Esophagus mucosa (tissue), 1 donor: Measurements from ENCODE around the gene SSPN. TPM values are rescaled to one million over a fixed set of nuclear protein-coding genes. Genes with fewer than 3 reads are reported as not detected.

Experiments
- ATAC-seq: fragments of 200-7000 bp; cut with Tn5 transposase; one replicate; pipeline ENCODE4 v1.9.1; 2020
- total RNA-seq: library from RNA; stranded (reverse); gene quantifications from one replicate; pipeline ENCODE4 v1.2.4, GENCODE V29; 2023
- donor health status: DM: yes; HTN: yes; CAD: no.

SSPN gene
- total RNA-seq, 1 donor from 2014 or later, result 1.4 TPM

DNA sequence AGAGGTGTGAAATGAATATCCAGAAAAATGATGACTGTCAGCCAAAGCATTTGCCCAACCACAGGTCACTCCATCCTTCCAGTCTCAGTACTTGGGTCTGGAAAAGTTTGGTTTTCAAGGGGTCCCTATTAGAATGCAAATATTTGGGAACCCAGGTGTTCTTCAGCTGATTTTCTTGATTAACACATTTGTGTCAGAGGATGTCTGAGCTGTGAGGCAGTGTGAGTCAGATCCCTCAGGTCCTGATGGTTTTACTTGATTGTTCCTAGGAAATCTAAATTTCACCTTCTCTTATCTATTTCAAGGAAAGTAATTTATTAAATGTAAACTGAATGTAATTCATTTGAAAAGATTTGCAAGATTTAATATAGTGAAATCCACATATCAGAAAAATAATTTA is 71.5 kb downstream of the SSPN start:
- ATAC-seq, result no peak

DNA sequence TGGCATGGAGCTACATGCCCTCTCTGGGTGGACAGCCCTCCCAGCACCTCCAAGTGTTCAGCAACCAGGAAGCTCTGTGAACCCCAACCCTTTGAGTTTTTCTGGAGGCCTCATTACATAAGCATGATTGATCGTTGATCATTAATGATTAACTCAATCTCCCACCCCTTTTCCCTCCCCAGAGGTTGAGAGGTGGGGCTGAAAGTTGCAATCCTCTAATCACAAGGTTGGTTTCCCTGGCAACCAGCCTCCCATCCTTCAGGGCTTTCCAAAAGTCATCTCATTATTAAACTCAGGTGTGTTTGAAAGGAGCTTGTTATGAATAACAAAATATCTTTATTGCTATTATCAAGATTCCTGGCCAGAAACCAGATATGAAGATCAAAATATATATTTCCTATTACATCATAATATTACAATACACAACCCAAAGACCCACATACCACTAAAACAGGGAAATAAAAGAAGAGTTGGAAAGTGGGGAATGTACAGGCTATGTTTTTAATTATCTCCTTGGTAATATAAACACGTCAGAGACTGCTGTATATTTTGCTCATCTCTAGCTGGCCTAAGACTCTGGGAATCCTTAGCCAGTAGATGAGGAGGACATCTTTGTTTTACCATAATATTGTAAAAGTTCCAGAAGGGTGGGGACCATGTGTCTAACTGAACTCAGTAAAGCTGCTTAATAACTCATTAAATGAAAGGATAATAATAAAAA is 73.6 kb downstream of the SSPN start:
- no peak for ATAC-seq

DNA sequence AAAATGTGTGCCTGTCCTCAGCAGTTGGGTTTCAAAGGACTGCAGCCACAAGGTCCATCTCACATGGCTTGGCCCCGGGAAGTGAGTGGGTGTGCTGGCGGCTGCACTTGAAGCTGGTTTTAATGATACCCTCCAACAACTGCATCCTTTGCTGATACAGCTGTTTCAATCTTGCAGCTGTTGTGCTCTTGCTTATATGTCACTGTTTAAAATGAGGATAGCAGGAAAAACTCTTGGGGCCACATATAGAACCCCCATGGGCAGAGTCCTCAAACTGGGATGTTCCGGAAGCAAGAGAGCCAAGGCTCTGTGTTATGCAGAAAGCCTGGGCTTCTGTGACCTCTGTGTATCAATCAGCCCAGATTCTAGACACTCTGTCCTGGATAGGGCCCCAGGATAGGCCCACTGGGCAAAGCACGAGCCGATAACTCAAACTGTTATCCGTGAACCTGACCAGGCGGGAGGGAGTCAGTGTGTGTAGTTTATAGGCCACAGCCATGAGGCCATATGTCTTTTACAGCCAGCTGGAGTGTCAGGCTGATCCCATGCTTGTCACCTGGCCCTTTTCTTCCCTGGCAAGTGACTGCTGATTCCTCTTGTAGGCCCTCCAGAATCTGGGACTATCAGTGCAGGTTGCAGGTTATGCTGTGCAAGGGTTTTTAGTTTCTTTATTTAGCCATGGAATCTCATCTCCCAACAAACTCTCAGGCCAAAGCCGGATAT is 74.3 kb downstream of the SSPN start:
- no peak for ATAC-seq

DNA sequence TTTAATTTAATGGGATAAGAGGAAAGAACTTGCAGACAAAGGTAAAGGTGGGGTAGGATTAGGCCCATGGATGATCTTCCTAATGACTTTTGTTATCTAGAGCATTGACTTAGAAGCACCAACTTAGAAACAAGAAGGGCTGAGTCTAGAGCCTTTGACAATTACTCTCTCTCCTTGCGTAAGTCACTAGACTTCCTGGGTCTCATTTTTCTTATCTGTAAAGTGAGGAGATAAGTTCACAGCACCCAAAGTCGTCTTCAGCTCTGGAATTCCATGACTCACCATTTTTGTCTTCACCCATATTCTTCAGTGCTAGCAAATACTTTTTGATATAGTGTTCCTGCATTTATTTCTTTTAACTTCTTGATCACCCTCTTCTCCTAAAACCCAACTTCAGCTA is 75.7 kb downstream of the SSPN start:
- no peak for ATAC-seq

DNA sequence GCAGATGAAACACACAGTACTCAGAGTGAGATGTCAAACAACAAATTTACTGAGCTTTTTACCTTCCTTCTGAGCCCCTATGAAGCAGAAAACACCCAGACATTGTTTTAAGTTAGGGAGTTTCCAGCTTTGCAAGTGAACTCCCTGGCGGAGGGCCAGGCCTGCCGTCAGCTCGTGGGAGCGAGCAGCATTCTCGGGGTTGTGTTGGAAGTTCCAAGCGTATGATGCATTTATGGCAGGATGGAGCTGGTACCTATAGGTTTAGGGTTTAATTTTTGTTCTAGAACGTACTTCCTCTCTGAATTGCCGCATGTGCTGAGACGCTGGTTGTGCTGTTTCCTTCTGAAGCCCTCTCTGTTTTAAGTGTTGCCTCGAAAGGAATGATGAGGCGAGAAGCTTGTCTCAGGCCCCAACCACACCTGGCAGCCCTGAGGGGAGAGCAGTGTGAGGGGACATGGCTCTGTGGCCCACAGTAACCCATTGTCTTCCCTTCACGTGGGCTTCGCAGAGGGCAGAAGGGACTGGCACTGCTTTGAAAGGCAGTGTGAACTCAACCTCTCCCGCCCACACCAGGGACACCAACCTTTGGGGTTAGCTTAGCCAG is 76.6 kb downstream of the SSPN start:
- ATAC-seq, result peak; percentile 41

DNA sequence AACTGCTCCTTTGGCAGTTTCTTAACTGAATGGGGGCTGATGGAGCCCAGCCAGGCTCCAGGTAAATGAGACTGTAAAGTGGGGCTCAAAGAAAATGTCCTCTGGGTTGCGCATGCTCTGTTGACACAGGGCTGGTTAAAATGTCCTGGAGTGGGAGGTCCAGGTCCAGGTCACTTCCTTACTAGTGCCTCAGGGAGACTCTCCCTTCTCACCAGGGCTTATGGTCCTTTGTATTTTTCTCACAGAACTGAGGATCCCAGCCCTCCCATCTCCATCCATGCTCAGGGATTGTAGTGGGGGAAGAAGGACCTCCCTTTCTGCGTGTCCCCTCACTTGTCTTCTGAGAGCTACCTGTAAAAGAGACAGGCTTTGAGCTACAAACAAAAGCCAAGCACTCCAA is 77.5 kb downstream of the SSPN start:
- ATAC-seq, result no peak

DNA sequence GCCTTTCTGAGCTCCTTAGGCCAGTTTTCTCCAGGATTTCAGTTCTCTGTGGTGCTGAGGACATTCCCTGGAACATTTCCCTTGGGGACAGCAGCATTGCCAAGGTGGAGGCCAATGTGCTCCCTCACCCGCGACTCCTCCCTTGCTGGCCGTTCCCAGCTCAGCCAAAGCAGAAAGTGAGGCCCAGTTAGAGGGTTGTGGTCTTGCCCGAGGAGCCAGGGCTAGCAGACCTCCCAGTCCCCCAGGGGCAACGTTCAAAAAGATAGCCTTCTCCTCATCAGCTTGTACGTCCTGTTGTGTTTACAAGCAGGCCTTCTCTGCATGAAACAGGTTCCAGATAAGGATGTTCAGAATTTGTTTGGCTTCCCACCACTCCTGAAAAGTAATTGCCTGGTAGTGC is 78.4 kb downstream of the SSPN start:
- no peak for ATAC-seq

DNA sequence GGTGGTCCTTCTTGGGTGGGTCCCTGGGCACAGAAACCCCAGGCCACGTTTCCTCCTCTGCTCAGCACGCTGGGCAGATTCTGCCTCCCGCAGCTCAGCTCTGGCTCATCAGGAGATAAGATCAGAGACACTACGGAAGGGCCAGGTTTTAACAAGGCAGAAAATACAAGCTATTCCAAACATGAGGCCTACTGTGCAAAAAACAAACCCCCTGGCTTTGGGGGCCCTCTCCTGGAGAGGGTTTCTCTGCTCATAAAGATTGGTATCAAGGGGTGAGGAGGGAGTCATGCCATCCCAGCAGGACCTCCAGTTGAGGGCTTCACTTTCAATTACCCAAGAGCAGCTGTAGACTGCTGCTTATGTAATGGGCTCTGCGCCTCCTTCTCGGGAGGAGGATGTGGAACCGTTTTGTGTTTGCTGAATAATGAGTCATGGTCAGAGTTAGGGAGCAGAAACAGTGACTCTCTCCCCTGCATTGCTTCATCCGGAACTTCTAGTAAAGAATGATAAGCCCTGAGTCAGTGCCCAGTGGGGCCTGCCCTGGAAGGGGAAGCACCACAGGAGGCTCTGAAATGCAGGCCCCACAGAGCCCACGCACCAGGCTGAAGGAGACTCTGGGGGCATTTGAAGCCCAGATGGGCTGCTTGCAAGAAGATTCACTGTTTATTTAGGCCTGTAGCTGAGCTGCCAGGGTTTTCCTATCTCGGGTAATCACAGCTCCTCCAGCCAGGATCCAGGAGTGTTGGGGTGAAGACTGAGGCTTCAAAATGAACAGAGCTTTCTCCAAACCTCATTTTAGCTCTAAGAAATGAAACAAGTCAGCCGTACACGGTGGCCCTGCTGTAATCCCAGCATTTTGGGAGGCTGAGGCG is 79.3 kb downstream of the SSPN start:
- peak; percentile 98 for ATAC-seq

DNA sequence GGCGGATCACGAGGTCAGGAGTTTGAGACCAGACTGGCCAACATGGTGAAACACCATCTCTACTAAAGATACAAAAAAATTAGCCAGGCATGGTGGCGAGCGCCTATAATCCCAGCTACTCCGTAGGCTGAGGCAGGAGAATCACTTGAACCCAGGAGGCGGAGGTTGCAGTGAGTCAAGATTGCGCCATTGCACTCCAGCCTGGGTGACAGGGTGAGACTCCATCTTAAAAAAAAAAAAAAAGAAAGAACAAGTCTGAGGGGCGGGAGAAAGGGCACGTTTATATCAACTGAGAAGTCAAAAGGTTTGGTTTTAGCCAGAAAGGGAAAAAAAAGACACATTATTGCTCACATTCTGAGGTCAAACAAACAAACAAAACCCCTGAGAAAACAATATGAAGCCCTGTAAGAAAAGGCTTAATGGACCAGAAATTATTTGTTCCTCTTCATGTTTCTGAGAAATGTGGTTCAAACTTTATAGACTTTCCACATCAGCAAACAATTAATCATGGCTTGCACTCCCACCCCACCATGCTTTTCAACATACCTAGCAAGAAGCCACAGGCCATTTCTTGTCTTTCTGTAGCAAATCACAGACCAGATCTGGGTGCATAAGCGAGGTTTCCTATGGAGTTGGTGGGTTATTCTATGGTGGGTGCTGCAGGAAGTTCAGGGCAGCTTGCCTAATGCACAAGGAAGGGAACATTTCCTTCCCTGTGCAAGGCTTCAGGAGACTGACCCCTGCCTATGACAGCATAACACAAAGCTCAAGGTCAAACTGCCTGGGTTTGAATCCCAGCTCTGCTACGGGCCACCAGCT is 80.1 kb downstream of the SSPN start:
- ATAC-seq, result no peak

DNA sequence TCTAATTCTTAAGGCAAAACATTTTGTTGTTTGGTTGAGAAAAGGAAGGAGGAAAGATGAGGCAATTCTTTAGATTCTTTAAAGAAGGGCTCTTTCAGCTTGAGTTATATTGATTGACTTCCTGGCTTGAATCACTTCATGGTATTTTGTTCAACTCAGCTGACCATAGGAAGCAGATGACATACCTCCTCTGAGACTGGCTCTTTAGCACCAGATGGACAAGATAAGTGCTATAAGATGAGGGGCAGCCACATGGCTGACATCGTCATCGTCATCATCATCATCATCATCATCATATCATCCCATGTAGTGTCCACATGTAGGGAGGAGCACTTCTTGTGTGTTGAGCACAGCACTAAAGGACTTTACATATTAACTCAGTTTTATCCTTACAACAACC is 81.3 kb downstream of the SSPN start:
- no peak for ATAC-seq

DNA sequence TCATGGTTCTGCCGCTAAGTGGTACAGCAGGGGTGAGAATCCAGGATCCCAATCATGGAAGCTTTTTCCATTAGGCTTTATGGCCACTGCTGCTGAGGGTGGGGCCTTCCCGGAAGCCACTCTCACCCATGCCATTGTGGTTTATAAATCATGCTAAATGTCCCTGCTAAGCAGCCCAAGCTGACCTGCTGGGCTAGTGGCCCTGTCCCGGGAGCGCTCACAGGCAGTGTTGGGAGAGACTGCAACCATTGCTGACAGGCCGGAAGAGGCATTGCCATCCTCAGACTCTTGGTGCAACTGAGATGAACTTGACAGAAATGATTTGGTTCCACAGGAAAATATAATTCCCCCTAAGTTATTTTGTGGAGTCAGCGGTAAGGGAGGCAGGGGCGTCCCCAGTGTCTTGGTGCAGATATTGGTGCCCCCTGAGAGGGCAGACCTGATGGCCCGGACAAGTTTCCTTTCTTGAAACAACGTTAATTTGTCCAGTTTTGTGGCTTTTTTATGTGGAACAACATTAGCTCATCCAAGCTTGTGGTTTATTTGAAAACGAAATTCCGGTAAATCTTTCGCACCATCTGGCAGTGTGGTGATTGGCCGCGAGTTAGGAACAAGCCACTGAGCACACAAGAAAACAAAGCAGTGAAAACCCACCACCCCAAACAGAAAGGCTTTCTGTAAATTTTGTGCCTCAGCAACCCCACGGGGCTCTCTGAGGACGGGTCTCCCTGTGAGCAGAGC is 82.3 kb downstream of the SSPN start:
- ATAC-seq, result no peak

DNA sequence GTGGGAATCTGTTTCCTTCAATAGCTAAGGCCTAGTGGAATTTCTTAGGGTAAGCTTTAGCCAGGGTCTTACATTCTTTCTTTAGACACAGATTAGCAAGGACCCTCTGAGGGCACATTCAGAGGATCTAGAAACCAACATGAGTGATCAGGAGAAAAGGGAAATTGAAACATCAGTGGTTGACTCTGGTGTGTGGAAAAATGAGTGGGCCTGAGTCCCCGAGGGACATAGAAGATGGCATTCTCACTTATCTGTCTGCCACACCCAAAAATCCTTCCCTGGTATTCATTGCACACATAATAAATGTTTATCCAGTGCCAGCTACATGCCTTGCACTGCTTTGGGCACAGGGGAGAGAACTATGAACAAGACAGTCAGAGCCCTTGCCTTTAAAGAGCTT is 82.9 kb downstream of the SSPN start:
- no peak for ATAC-seq

DNA sequence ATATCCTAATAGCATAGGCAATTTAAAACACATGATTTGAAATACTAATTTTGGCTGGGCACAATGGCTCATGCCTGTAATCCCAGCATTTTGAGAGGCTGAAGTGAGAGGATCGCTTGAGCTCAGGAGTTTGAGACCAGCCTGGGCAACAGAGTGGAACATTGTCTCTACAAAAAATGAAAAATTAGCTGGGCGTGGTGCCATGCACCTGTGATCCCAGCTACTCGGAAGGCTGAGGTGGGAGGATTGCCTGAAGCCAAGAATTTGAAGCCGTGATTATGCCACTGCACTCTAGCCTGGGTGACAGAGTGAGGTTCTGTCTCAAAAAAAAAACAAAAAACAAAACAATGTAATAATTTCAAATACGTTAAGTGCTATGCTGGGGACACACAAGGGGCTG is 83.3 kb downstream of the SSPN start:
- ATAC-seq, result no peak

DNA sequence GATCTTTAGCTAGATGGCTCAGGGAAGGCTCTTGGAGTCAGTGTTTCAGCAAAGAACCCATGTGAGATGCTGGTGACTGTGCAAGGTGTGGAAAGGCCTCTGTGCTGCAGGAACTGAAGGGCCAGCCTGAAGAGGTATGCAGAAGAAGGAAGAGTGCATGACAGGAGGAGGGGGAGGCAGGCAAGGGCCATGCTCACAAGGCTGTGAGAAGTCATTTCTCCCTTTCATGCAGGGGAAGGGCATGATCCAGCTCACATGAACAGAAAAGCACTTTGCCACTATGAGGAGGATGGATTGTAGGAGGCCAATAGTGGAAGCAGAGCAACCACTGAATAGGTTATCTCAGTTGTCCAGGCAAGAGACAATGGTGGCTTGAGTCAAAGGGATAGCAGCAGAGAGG is 83.7 kb downstream of the SSPN start:
- ATAC-seq, result no peak

DNA sequence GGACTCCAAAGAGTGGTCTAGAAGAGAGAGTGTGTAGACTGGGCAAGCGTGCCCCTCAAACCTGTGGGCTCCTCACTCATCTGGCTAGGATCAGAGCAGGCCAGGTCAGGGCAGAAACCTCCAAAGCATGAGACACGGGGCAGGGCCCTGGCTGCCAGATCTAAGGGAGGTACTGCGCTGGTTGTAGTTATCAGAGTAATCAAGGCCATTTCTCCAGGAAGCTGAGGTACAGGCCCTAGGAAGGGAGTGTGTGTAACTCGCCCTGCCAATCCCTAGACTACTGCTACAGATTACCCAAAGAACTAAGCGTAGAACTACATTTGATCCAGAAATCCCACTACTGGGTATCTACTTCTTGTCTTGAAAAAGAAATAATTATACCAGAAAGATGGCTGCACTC is 84.5 kb downstream of the SSPN start:
- no peak for ATAC-seq

DNA sequence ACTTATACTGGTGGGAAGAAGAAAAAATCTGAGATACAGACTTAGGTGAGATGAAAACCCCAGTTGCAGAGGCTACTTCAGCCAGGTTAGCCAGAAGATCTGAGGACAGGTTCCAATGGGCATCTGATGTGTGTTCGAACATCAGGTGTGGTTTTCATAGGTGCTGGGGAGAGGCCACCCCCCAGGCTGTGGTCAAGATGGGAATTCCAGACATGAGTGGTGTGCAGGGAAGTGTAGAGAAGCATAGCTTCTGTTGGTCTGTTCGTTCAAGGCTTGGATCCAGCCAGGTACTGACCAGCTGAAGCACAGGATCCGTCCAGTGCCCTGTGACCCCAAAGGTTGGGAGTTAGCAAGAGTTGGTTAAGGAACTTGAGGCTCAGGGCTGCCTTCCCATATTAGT is 85.5 kb downstream of the SSPN start:
- no peak for ATAC-seq

DNA sequence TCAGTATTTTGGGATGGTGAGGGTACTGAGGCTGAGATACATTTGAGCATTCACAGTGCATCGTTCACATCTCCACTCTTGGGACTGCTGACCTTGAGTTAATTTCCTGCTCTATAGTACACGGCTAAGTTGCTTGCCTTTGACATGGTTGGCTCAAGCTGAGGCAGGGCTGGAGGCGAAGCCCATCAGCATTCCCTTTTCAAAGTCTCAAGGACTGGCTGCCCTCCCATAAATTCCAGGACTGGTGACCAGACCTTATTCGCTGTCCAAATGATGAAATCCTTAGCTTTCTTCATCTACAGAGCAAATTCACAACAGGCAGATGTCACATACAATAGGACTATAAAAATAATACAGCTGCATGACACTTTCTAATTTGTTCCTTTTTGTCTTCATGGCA is 85.9 kb downstream of the SSPN start:
- no peak for ATAC-seq

DNA sequence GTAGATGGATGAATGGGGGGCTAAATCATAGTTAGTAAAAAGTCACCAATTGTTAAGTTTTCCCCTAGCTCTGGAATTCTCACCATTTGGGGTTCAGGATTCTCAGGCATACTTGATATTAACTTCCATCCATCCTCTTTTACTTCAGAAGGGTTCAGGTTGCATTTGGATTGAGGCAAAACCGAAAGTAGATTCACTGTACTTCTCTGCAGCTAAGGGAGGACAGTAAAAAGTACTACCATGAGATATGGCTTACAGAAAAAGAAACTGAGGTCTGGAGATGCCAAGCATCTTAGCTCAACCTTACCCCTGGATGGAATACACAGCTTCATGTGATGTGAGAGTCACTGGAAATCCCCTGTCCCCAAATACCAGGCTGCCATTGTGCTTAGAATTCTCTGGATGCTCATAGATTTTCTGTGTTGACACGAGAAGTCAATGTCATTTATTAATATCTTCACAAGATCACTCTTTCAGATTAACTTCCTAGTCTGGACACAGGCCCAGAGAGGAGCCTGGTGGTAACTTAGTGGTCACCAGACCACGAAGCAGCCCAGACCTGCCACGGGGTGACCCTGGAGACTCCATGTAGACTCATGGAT is 87.1 kb downstream of the SSPN start:
- ATAC-seq, result no peak

DNA sequence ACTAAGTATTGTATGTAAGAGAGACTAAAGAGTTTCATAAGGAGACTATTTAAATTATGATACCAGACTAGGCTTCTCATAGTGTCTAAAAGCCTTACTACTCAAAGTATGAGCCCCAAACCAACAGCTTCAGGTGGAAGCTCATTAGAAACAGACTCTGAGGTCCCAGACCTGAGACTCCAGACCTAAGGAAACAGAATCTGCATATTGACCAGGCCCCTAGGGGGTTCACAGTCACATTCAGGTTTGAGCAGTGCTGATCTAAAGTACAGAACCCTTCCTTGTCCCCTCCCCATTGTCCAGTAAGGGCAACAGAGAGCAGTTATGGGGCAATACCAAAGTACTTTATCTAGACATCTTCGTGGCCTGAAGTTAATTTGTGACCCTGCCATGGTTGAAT is 87.7 kb downstream of the SSPN start:
- no peak for ATAC-seq

DNA sequence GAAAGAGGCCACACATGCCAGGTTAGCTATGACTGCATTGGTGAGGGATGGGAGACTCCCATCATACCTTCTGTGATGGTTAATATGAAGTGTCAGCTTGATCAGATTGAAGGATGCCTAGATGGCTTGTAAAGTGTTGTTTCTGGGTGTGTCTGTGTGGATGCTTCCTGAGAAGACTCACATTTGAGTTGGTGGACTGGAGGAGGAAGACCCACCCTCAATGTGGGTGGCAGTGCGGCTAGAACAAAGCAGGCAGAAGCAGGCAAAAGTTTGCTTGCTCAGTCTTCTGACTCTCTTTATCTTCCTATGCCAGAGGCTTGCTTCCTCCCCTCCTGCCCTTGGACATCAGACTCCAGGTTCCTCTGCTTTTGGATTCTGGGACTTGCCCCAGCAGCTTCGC is 88.2 kb downstream of the SSPN start:
- ATAC-seq, result no peak

DNA sequence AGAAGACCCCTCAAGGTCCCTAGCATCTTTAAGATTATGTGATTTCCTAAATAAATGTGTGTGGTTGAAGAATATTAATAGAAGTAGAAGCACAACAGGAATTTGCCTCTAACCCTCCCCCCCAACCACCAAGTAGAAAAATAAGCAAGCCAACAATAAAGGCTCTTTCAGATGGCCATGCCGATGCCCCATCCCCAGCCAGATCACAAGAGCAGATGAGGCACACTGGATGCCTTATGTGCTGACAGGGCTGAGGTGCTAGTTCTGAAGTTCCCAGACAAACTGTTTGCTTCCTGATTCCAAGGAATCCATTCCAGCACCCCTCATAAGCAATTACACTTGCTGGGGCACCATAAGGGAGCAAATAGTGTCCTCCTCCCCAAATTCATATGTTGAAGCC is 90.0 kb downstream of the SSPN start:
- ATAC-seq, result no peak
